ENCODE results near the gene PUSL1. TPM values are rescaled to one million over a fixed set of nuclear protein-coding genes. Genes with fewer than 3 reads are reported as not detected.
A peak's percentile ranks its signal among the peaks of the same experiment; 100 is the strongest.

Gene PUSL1
- total RNA-seq, 6 experiments from 2014 or later, result 5.6 to 21.6 (median 8.4) TPM

GRCh38 chr1:1309251-1310108 is 1.1 kb downstream of the PUSL1 start:
- Histone ChIP-seq H3K9me3 (no peaks in the 10 kb centered on the region), H3K4me1 (peaks cover 0 to 35% (median 19%) of the 10 kb centered on the region in 4 donors), H3K27ac (peak overlapping the region in 2 of 3 donors; percentile 82 to 90), H3K36me3 (peaks cover 0 to 36% (median 10%) of the 10 kb centered on the region in 4 donors), H3K4me3 (peak overlapping the region; percentile 66 to 92 (median 92)), H3K27me3 (no peaks in the 10 kb centered on the region)
- 67% methylated on average over 7 of the region's 57 CpGs for WGBS (ENCODE audit: insufficient coverage, low coverage, low lambda C conversion rate, missing lambda C conversion rate)
- DNase-seq (peak in 1 of 3 donors; percentile 43), ATAC-seq (no peak)
- TF ChIP-seq CTCF (IDR thresholded peaks at IDR 0.05) (no peak), POLR2A (IDR thresholded peaks at IDR 0.05) (no peak)
- intact Hi-C loops (cut with DNase I), result no loop called here

GRCh38 chr1:1310109-1310385 is 1.6 kb downstream of the PUSL1 start:
- Histone ChIP-seq H3K27ac (no peak overlapping the region), H3K4me1 (peaks cover 0 to 31% (median 17%) of the 10 kb centered on the region in 4 donors), H3K4me3 (no peak overlapping the region), H3K36me3 (peaks cover 0 to 42% (median 10%) of the 10 kb centered on the region in 4 donors), H3K27me3 (no peaks in the 10 kb centered on the region), H3K9me3 (no peaks in the 10 kb centered on the region)
- no CpG with 5 or more reads among the region's 3 CpGs for WGBS (ENCODE audit: insufficient coverage, low coverage, low lambda C conversion rate, missing lambda C conversion rate)
- no peak for TF ChIP-seq POLR2A (IDR thresholded peaks at IDR 0.05)
- TF ChIP-seq CTCF (IDR thresholded peaks at IDR 0.05), result no peak
- no peak for ATAC-seq
- DNase-seq, result no peak
- intact Hi-C loops (cut with DNase I), result no loop called here

- Histone ChIP-seq H3K27ac (no peak overlapping the region), H3K9me3 (no peaks in the 10 kb centered on the region), H3K36me3 (peaks cover 0 to 44% (median 10%) of the 10 kb centered on the region in 4 donors), H3K4me1 (peaks cover 0 to 26% (median 14%) of the 10 kb centered on the region in 4 donors), H3K4me3 (no peak overlapping the region), H3K27me3 (no peaks in the 10 kb centered on the region)
- TF ChIP-seq CTCF (IDR thresholded peaks at IDR 0.05) (no peak), POLR2A (IDR thresholded peaks at IDR 0.05) (no peak)
- intact Hi-C loops (cut with DNase I), result no loop called here
- WGBS (ENCODE audit: insufficient coverage, low coverage, low lambda C conversion rate, missing lambda C conversion rate), result 40% methylated on average over 2 of the region's 21 CpGs
- ATAC-seq (no peak), DNase-seq (no peak)
These were observed 2.2 kb downstream of the PUSL1 start for GRCh38 chr1:1310476-1311053.

GRCh38 chr1:1311107-1312104 is 3.0 kb downstream of the PUSL1 start:
- H3K27me3 ChIP-seq, result no peaks in the 10 kb centered on the region
- TF ChIP-seq CTCF (IDR thresholded peaks at IDR 0.05) (no peak), POLR2A (IDR thresholded peaks at IDR 0.05) (no peak)
- ATAC-seq (no peak), DNase-seq (no peak)
- H3K9me3 ChIP-seq, result no peaks in the 10 kb centered on the region
- no peak overlapping the region for H3K4me3 ChIP-seq
- 92% methylated on average over 6 of the region's 22 CpGs for WGBS (ENCODE audit: insufficient coverage, low coverage, low lambda C conversion rate, missing lambda C conversion rate)
- peaks cover 0 to 18% (median 7%) of the 10 kb centered on the region in 4 donors for H3K4me1 ChIP-seq
- intact Hi-C loops (cut with DNase I), result no loop called here
- no peak overlapping the region for H3K27ac ChIP-seq
- H3K36me3 ChIP-seq, result peaks cover 0 to 44% (median 10%) of the 10 kb centered on the region in 4 donors

All from right lobe of liver (tissue), 6 donors.